GM19351 (cell line): ENCODE data around the gene UNC119B.

Source experiments
- ATAC-seq: cut with Tn5 transposase; IDR thresholded peaks from one replicate; pipeline ENCODE4 v1.9.1; 2021; ENCODE audit warnings: mild to moderate bottlenecking, moderate library complexity; ENCODE audit not compliant: unreplicated experiment

UNC119B gene

GRCh38 chr12:120738252-120739030 is 28.2 kb downstream of the UNC119B start:
- no peak for ATAC-seq

DNA sequence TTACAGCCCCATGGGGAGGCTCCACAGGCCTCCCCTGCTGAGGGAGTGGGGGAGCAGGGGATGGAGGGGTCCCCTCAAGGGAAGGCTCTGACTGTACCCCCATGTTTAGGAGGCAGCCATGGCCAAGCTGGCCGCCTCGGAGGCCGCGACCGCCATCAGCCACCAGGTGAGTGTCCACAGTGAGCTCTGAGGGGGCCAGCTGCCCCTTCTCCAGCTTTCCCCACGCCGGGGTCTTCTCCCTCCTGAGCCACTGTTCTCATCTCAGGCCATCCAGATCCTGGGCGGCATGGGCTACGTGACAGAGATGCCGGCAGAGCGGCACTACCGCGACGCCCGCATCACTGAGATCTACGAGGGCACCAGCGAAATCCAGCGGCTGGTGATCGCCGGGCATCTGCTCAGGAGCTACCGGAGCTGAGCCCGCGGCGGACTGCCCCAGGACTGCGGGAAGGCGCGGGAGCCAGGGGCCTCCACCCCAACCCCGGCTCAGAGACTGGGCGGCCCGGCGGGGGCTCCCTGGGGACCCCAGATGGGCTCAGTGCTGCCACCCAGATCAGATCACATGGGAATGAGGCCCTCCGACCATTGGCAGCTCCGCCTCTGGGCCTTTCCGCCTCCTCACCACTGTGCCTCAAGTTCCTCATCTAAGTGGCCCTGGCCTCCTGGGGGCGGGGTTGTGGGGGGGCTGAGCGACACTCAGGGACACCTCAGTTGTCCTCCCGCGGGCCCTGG is 28.9 kb downstream of the UNC119B start:
- ATAC-seq: no peak

DNA sequence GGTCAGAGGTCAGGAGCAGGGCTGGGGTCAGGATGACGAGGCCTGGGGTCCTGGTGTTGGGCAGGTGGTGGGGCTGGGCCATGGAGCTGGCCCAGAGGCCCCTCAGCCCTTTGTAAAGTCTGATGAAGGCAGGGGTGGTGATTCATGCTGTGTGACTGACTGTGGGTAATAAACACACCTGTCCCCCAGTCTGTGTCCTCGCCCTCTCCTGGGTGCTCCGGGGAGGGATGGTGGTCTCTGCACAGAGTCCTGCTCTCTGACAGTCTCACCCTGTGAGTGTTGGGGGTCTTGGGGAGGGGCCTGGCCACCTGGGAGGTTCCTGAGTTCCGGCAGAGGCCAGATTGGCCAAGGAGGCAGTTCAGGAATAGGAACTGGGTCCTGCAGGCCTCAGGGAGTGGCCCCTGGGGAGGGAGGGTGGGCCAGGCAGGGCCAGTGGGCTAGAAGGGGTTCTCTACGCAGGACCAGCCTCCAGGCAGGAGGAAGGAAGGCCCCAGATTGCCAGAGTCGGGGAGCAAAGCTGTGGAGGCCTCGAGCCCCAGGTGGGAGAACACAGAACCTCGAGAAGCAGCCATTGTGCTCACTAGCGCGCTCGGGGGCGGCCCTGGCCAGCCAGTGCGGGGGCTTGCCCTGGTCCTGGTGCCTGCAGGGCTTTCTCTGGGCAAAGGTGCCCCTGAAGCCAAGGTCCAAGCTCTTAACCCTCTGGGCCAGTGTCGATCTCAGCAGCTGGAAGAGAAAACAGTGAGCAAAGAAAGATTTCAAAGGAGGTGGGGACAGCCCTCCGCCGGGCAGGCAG is 29.8 kb downstream of the UNC119B start:
- no peak for ATAC-seq

DNA sequence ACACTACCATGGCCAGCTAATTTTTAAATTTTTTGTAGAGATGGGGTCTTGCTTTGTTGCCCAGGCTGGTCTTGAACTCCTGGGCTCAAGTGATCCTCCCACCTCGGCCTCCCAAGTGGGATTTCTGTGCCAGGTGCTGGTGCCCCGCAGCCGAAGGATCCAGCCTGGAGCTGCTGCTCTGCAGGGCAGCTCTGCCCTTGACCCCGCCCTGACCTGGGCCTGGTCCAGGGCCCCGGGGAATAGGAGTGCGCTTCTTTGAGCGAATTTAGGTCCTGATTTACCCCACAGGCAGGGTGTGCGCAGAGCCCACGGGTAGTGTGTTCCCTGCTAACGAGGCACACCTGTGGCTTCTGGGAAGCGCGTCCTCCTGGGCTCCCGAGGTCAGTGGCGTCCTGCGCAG is 30.6 kb downstream of the UNC119B start:
- no peak for ATAC-seq

- no peak for ATAC-seq
These were observed 31.5 kb downstream of the UNC119B start for GRCh38 chr12:120741476-120742421.

GRCh38 chr12:120744922-120745493 is 34.8 kb downstream of the UNC119B start:
- no peak for ATAC-seq

- ATAC-seq: no peak
These were observed 38.0 kb downstream of the UNC119B start for GRCh38 chr12:120748242-120748641.

- no peak for ATAC-seq
These were observed 39.0 kb downstream of the UNC119B start for GRCh38 chr12:120749256-120749655.

- no peak for ATAC-seq
These were observed 40.5 kb downstream of the UNC119B start for GRCh38 chr12:120750806-120751205.

- no peak for ATAC-seq
These were observed 41.1 kb downstream of the UNC119B start for GRCh38 chr12:120751389-120751788.

GRCh38 chr12:120754792-120755191 is 44.5 kb downstream of the UNC119B start:
- ATAC-seq: no peak

GRCh38 chr12:120755269-120755668 is 45.0 kb downstream of the UNC119B start:
- ATAC-seq: no peak

GRCh38 chr12:120757226-120757742 is 47.0 kb downstream of the UNC119B start:
- ATAC-seq: no peak

DNA sequence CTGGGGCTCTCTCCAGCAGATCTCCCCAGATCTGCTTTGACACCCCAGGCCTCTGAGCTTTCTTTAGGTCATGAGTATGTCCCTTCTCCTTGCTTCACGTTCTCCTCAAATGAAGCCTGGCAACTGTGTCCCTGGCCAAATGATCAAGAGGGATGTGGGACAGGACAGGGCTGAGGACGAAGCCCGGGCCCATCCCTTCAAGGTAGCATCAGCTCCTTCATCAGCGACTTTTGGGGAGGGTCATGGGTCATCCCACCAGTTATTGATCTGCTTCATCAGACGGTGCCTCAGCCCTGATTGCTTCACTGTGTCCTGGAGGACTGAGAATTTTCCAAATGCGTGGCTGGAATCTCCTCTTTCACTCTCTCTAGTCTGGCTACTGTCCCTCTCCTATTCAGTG is 47.7 kb downstream of the UNC119B start:
- ATAC-seq: no peak

GRCh38 chr12:120758798-120759590 is 48.7 kb downstream of the UNC119B start:
- ATAC-seq: no peak

DNA sequence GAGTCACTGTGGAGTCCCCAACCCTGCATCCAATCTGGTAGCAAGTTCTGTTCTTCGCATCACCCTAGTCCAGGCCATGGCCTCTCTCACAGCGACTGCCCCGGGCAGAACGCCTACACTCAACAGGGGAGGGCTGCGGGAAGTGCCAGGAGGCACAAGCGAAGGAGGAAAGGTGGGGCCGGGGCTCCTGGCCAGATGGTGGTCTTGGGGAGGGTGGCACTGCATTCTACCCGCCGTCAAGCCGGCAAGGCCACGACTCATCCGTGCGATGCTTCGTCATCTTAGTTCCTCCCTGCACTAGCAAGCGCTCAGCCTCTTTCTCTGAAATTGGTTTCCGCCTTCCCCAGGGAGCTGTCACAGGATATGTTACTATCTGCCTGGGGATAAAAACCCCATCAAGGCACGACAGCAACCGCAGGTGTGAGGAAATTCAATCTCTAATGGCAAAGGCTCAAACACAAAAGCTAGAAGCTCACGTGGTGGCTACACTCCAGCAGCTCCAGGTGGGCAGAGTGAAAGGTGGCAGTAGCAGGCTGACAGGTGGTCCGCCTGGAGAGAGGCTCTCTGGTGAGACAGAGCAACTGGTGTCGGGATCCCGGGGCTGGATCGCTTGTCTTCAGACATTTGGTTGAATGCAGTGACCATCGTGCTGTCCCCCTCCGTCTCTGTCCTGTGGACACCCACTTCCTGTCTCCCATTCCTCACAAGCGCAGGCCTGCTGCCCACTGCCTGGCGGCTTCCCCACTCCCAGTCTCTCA is 49.5 kb downstream of the UNC119B start:
- ATAC-seq: no peak

- ATAC-seq: no peak
These were observed 50.3 kb downstream of the UNC119B start for GRCh38 chr12:120760349-120761254.
